Measurements from ENCODE around the gene TMEM214. TPM values are rescaled to one million over a fixed set of nuclear protein-coding genes. Genes with fewer than 3 reads are reported as not detected.

Gene TMEM214
- total and polyA plus RNA-seq, 2 of the 8 experiments (the other 6 are each of a cell fraction or from before 2014, with no cell fraction given): 49.7 to 71.0 TPM

- Histone ChIP-seq H3K36me3 (ENCODE audit: control insufficient read depth in 2 of 4, insufficient read depth in 4 of 4, low read length in 3 of 4) (peaks cover 0 to 6% (median 3%) of the 10 kb centered on the region in 4 experiments; a peak in 3 of 8 replicates), H3K79me2 (ENCODE audit: control insufficient read depth in 1 of 2, insufficient read depth in 2 of 2, low read length in 2 of 2) (peaks cover 0 to 9% of the 10 kb centered on the region in 2 experiments; a peak in 1 of 4 replicates), H2AK5ac (ENCODE audit: low read depth, low read length) (no peak overlapping the region), H2BK12ac (ENCODE audit: low read depth, low read length) (no peak overlapping the region), H4K8ac (ENCODE audit: extremely low read depth, insufficient read depth, low read length) (no peak overlapping the region), H2AFZ (ENCODE audit: low read length) (no peak overlapping the region), H3K4ac (replicated peaks; ENCODE audit: insufficient read length, low read depth, low read length) (no peak overlapping the region), H4K20me1 (replicated peaks in 1 of 2; ENCODE audit: control insufficient read depth in 1 of 2, insufficient read depth in 2 of 2, low read length in 2 of 2) (peaks cover 0 to 4% of the 10 kb centered on the region in 2 experiments), H2BK5ac (ENCODE audit: low read depth, low read length) (no peak overlapping the region), H2BK20ac (ENCODE audit: low read length) (no peak overlapping the region), H2BK120ac (replicated peaks; ENCODE audit: low read depth, low read length) (no peak overlapping the region), H3K9me3 (ENCODE audit: insufficient read depth in 2 of 2, low read depth in 1 of 2, low read length in 1 of 2) (no peaks in the 10 kb centered on the region), H3K4me2 (ENCODE audit: insufficient read depth in 1 of 2, low read depth in 2 of 2, low read length in 2 of 2) (no peak overlapping the region), H3K18ac (ENCODE audit: extremely low read depth, low read length) (no peak overlapping the region), H2BK15ac (ENCODE audit: low read length) (no peak overlapping the region), H3K23me2 (ENCODE audit: low read depth, low read length) (peaks cover 4% of the 10 kb centered on the region), H3K27ac (ENCODE audit: low read depth, low read length) (no peak overlapping the region), H3K9ac (replicated peaks in 1 of 4; ENCODE audit: extremely low read depth in 1 of 4, low read depth in 3 of 4, low read length in 3 of 4) (no peak overlapping the region), H3K56ac (replicated peaks; ENCODE audit: insufficient read length, low read depth, low read length) (no peak overlapping the region), H3K79me1 (ENCODE audit: low read depth, low read length) (peaks cover 2% of the 10 kb centered on the region; the same call in 1 of the 2 replicates), H3K23ac (ENCODE audit: insufficient read length) (no peak overlapping the region), H3K4me3 (ENCODE audit: extremely low read depth in 1 of 4, insufficient read depth in 2 of 4, low read depth in 3 of 4, low read length in 4 of 4) (no peak overlapping the region), H3K4me1 (replicated peaks in 1 of 4; ENCODE audit: control insufficient read depth in 3 of 4, insufficient read depth in 4 of 4, low read length in 3 of 4) (peaks cover 0 to 6% (median under 1%) of the 10 kb centered on the region in 4 experiments; a peak in 3 of 7 replicates), H3K14ac (ENCODE audit: insufficient read length) (no peak overlapping the region), H4K5ac (ENCODE audit: insufficient read length, low read depth, low read length) (no peak overlapping the region), H3K27me3 (replicated peaks in 1 of 4; ENCODE audit: control insufficient read depth in 3 of 4, extremely low read depth in 1 of 4, insufficient read depth in 3 of 4, low read length in 3 of 4) (no peaks in the 10 kb centered on the region), H4K91ac (replicated peaks; ENCODE audit: insufficient read length, low read length) (no peak overlapping the region)
- no peak for FAIRE-seq
- ChIA-PET POLR2A (ENCODE audit: partially characterized antibody) (interaction anchor here (2.4 kb wide), 2 partner anchors 11 to 22 kb away, joined by 5 to 7 read pairs; partner anchors contain the start of gene AGBL5), CTCF (ENCODE audit: partially characterized antibody) (interaction anchor here (0.7 to 0.9 kb wide), 2 partner anchors 12 to 33 kb away, joined by 3 to 4 read pairs; no protein-coding TSS in a partner anchor)
- 90% methylated on average over 2 of the region's 2 CpGs; no CpG with 5 or more reads in 1 of the 2 experiments for WGBS, 2 experiments (ENCODE audit: extremely low coverage in 1 of 2, insufficient coverage in 1 of 2, insufficient read length in 1 of 2, insufficient replicate concordance in 2 of 2, low coverage in 1 of 2, low lambda C conversion rate in 2 of 2, missing lambda C conversion rate in 1 of 2)
- DNase-seq (ENCODE audit: low read depth in 1 of 2, low spot score in 2 of 2): no peak
These were observed 3.7 kb upstream of the TMEM214 start for GRCh38 chr2:27029051-27029450.

Measured in H1 (cell line).